ENCODE results near the gene ELL. TPM values are rescaled to one million over a fixed set of nuclear protein-coding genes. Genes with fewer than 3 reads are reported as not detected.
"Not testable (repeated sequence)": the region's sequence is repeated elsewhere in the genome, so short reads cannot be mapped to it uniquely, and the experiment has no call there.

ELL gene
- polyA plus RNA-seq, 6 donors from 2014 or later, result 7.0 to 19.3 (median 14.6) TPM

DNA sequence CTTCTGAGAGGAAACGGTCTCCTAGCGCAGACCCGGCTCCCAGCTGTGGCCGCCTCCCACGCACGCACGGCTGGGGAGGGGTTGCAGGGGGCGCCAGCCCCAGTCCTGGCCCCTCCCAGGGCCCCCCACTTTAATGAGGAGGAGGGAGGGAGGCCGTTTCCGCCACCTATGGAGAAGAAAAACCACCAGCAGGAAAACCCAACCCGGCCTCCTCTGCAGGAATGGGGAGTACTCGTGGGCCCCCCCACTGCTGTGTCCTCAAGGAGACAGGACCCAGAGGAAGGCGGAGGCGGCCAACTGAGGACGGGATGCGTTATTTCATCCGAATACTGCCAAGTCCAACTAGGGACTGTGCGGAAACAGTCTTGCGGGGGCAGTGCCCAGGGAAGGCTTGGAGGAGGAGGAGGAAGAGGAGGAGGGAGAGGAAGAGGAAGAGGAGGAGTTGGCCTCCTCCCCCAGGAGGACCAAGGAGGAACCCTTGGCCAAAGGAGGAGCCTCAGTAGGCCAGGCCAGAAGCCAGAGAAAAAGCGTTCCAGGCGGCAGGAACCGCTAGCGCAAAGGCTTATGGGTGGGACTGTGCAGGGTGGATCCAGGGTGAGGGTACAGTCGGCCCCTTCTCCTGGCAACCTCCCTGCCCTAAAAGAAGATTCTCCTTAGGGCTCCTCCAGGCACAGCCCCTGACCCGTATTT is 106.5 kb downstream of the ELL start:
- peak overlapping the region in 3 of 8 donors; percentile 55 to 76 (median 71) for H3K4me3 Mint-ChIP-seq
- no peaks in the 10 kb centered on the region for H3K9me3 Mint-ChIP-seq
- DNase-seq, result no peak
- no peaks in the 10 kb centered on the region for H3K36me3 Mint-ChIP-seq
- ATAC-seq (ENCODE audit: low read depth in 2 of 2), result no peak
- peak overlapping the region in 1 of 6 donors; percentile 54 for H3K27ac Mint-ChIP-seq
- H3K4me1 Mint-ChIP-seq, result peaks cover 35 to 55% (median 45%) of the 10 kb centered on the region in 3 donors
- peaks cover 43 to 82% (median 54%) of the 10 kb centered on the region in 3 donors for H3K27me3 Mint-ChIP-seq

DNA sequence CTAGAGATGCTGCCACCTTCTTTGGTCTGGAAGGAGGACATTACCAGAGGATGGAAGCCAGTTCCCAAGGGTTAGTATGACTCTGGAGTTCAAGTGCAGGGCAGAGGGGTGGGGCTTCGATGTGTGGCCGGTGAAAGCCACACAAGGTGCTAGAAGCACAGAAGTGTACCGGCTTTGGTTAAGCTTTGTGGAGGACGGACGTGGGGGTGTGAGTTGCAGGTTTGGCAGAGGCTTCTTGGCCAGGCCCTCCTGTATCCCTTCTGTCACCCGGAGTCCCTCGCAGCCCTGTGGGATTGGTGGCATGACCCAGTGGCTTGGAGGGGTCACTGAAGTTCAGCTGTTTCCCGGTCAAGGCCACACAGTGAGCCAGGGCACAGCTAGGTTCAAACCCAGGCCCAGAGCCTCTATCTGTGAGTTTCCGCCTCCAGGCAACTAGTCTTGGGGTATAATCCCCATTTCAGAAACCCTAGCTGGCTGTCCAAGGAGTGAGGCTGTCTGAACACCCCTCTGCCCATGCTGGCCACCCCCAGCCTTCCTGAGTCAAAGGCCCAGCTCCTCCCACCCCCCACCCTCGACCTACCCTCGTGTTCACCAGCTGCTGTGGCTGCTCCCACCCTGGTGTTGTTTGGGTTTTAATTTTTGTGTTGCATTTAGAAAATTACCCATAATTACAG is 107.2 kb downstream of the ELL start:
- Mint-ChIP-seq H3K4me1 (peaks cover 33 to 51% (median 43%) of the 10 kb centered on the region in 3 donors), H3K9me3 (no peaks in the 10 kb centered on the region), H3K27me3 (peaks cover 43 to 77% (median 54%) of the 10 kb centered on the region in 3 donors), H3K27ac (peak overlapping the region in 1 of 6 donors; percentile 21), H3K36me3 (no peaks in the 10 kb centered on the region), H3K4me3 (peak overlapping the region in 2 of 8 donors; percentile 25 to 56)
- ATAC-seq (ENCODE audit: low read depth in 2 of 2) (no peak), DNase-seq (no peak)

DNA sequence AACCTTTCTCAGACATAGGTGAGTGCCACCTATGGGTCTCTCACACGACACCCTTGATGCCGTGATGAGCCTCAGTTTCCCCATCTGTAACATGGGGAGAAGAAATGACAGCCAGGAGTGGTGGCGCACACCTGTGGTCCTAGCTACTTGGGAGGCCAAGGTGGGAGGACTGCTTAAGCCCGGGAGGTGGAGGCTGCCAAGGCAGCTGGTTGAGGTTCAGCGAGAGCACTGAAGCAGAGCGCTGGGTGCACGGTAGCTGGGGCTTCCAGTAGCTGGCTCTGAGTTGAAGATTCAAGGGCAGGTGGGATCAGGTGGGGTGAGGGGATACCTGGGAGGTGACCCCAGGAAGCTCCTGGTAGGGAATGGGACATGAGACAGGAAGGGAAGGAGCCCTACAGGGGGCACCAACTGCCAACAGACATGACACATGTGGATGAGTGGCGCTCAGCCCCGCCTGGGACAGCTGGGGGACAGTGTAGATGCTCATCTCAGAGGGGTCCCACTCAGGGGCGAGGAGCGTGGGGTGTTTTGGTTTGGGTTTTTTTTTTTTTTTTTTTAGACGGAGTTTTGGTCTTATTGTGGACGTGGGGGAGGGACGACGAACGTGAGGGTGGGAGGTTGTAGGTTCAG is 109.1 kb downstream of the ELL start:
- DNase-seq, result no peak
- no peaks in the 10 kb centered on the region for H3K36me3 Mint-ChIP-seq
- H3K27ac Mint-ChIP-seq, result no peak overlapping the region
- peaks cover 33 to 64% (median 46%) of the 10 kb centered on the region in 3 donors for H3K27me3 Mint-ChIP-seq
- peak overlapping the region in 1 of 8 donors; percentile 42 for H3K4me3 Mint-ChIP-seq
- no peaks in the 10 kb centered on the region for H3K9me3 Mint-ChIP-seq
- ATAC-seq (ENCODE audit: low read depth in 2 of 2), result no peak
- H3K4me1 Mint-ChIP-seq, result peaks cover 29 to 47% (median 47%) of the 10 kb centered on the region in 3 donors

DNA sequence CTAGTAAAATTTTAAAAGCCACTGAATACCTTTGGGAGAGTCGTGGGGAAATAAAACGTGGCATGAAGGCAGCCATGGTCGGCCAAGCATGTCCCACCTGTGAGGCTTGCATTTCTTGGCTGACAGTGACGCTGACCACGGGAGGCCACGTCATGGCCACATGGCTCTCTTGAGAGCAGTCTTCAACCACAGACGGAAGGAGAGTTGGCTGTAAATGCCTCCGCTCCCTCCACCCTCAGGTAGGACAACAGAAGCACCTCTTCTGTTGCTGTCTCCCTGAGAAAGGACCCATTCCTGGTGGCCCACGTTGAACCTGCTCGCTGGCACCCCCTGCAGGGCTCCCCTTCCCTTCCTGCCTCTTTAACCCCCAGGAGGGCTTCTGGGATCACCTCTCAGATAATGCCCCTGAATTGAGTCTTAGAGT is 113.8 kb downstream of the ELL start:
- Mint-ChIP-seq H3K27ac (peak overlapping the region; percentile 56 to 98 (median 86)), H3K4me3 (peak overlapping the region in 3 of 8 donors; percentile 26 to 88 (median 36)), H3K4me1 (peaks cover 16 to 35% (median 21%) of the 10 kb centered on the region in 3 donors), H3K36me3 (no peaks in the 10 kb centered on the region), H3K9me3 (no peaks in the 10 kb centered on the region), H3K27me3 (peaks cover 8 to 23% (median 11%) of the 10 kb centered on the region in 3 donors)
- ATAC-seq (ENCODE audit: low read depth in 2 of 2), result peak; percentile 89 to 92
- peak; percentile 68 for DNase-seq

DNA sequence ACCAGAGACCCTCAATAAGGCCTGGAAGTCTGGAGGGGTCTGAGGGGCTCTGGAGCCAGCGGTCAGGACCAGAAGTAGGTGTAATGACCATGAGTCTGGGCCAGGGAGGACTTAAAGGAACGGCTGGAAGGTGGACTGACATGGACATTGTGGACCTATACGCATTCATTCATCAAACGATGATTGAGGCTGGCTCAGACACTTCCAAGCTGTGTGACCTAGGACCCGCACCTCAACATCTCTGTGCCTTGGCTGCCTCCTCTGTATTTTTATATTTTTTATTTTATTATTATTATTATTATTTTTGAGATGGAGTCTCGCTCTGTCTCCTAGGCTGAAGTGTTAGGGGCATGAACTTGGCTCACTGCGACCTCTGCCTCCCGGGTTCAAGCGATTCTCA is 115.1 kb downstream of the ELL start:
- no peaks in the 10 kb centered on the region for H3K9me3 Mint-ChIP-seq
- H3K27me3 Mint-ChIP-seq, result peaks cover 0 to 10% (median 9%) of the 10 kb centered on the region in 3 donors
- H3K36me3 Mint-ChIP-seq, result no peaks in the 10 kb centered on the region

DNA sequence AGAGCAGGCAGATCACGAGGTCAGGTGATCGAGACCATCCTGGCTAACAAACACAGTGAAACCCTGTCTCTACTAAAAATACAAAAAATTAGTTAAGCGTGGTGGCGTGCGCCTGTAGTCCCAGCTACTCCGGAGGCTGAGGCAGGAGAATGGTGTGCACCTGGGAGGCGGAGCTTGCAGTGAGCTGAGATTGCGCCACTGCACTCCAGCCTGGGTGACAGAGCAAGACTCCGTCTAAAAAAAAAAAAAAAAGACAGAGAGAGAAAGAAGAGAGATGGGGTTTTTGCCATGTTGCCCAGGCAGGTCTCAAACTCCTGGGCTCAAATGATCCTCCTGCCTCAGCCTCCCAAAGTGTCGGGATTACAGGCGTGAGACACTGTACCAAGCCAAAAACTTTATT is 116.1 kb downstream of the ELL start:
- H3K27ac Mint-ChIP-seq; ATAC-seq (ENCODE audit: low read depth in 2 of 2); H3K9me3 Mint-ChIP-seq; H3K4me3 Mint-ChIP-seq; H3K36me3 Mint-ChIP-seq; DNase-seq; H3K27me3 Mint-ChIP-seq: not testable (repeated sequence)
- peaks cover 31 to 55% (median 43%) of the 10 kb centered on the region in 3 donors for H3K4me1 Mint-ChIP-seq

More for the DNA sequence above, 115.1 kb downstream of the ELL start:
- no peak for ATAC-seq (ENCODE audit: low read depth in 2 of 2)
- Mint-ChIP-seq H3K27ac (no peak overlapping the region), H3K4me3 (no peak overlapping the region), H3K4me1 (peaks cover 28 to 48% (median 34%) of the 10 kb centered on the region in 3 donors)
- DNase-seq, result no peak

DNA sequence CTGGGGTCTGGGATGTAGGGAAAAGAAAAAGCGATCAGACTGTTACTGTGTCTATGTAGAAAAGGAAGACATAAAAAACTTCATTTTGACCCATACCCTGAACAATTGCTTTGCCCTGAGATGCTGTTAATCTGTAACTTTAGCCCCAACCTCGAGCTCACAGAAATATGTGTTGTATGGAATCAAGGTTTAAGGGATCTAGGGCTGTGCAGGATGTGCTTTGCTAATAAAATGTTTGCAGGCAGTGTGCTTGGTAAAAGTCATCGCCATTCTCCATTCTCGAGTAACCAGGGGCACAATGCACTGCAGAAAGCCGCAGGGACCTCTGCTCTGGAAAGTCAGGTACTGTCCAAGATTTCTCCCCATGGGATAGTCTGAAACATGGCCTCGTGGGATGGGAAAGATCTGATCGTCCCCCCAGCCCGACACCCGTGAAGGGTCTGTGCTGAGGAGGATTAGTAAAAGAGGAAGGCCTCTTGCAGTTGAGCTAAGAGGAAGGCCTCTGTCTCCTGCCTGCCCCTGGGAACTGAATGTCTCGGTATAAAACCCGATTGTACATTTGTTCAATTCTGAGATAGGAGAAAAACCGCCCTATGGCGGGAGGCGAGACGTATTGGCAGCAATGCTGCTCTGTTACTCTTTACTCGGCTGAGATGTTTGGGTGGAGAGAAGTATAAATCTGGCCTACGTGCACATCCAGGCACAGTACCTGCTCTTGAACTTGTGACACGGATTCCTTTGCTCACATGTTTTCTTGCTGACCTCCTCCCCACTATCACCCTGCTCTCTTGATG is 119.2 kb downstream of the ELL start:
- peak overlapping the region in 5 of 6 donors; percentile 81 to 98 (median 95) for H3K27ac Mint-ChIP-seq
- ATAC-seq (ENCODE audit: low read depth in 2 of 2), result not testable (repeated sequence)

DNA sequence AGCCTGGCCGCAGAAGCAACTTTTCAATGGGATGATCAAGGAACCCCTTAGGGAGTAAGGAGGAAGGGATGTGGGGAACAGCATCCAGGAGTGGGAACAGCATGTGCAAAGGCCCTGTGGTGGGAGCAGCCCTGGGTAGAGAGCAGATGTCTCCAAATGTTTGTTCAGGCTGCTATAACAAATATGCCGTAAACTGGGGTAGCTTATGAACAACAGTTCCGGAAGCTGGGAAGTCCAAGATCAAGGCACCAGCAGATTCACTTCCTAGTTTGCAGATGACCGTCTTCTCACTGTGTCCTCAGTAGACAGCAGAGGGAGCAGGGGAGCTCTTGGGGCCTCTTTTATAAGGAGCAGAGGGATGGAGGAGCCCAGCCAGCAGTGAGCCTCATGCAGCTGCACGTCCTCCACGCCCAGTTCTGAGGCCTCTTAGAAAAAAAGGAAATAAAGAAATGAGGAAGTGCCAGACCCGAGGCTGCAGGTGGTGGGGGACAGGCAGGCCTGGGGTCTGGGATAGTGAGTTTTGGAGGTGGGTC is 120.2 kb downstream of the ELL start:
- no peak for DNase-seq
- no peaks in the 10 kb centered on the region for H3K36me3 Mint-ChIP-seq
- peak overlapping the region in 7 of 8 donors; percentile 36 to 91 (median 78) for H3K4me3 Mint-ChIP-seq
- H3K27ac Mint-ChIP-seq, result peak overlapping the region; percentile 47 to 98 (median 90)
- ATAC-seq (ENCODE audit: low read depth in 2 of 2), result peak; percentile 68 to 76
- no peaks in the 10 kb centered on the region for H3K27me3 Mint-ChIP-seq
- H3K9me3 Mint-ChIP-seq, result no peaks in the 10 kb centered on the region
- H3K4me1 Mint-ChIP-seq, result peaks cover 31 to 49% (median 41%) of the 10 kb centered on the region in 3 donors

More for the DNA sequence above, 119.2 kb downstream of the ELL start:
- not testable (repeated sequence) for H3K9me3 Mint-ChIP-seq, H3K27me3 Mint-ChIP-seq, DNase-seq, H3K36me3 Mint-ChIP-seq
- peaks cover 24 to 44% (median 35%) of the 10 kb centered on the region in 3 donors for H3K4me1 Mint-ChIP-seq
- peak overlapping the region in 7 of 8 donors; percentile 60 to 90 (median 69) for H3K4me3 Mint-ChIP-seq

DNA sequence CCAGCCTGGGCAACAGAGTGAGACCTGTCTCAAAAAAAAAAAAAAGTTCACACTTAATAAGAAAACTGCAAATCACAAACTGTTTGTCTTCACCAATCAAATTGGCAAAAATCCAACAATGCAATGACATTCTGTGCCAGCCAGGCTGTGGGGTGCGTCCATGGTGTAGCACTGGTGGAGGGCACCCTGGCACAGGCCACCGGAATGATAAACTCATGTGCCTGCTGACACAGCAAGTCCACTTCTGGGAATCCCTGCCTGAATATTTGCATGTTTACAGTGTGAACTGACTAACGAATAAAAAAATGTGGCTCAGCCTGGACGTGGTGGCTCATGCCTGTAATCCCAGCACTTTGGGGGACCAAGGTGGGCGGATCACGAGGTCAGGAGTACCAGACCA is 122.9 kb downstream of the ELL start:
- H3K36me3 Mint-ChIP-seq, result no peaks in the 10 kb centered on the region
- no peaks in the 10 kb centered on the region for H3K9me3 Mint-ChIP-seq
- H3K27ac Mint-ChIP-seq, result no peak overlapping the region
- no peaks in the 10 kb centered on the region for H3K27me3 Mint-ChIP-seq
- DNase-seq (no peak), ATAC-seq (ENCODE audit: low read depth in 2 of 2) (no peak)
- peak overlapping the region in 2 of 8 donors; percentile 37 to 59 for H3K4me3 Mint-ChIP-seq
- peaks cover 33 to 72% (median 51%) of the 10 kb centered on the region in 3 donors for H3K4me1 Mint-ChIP-seq

DNA sequence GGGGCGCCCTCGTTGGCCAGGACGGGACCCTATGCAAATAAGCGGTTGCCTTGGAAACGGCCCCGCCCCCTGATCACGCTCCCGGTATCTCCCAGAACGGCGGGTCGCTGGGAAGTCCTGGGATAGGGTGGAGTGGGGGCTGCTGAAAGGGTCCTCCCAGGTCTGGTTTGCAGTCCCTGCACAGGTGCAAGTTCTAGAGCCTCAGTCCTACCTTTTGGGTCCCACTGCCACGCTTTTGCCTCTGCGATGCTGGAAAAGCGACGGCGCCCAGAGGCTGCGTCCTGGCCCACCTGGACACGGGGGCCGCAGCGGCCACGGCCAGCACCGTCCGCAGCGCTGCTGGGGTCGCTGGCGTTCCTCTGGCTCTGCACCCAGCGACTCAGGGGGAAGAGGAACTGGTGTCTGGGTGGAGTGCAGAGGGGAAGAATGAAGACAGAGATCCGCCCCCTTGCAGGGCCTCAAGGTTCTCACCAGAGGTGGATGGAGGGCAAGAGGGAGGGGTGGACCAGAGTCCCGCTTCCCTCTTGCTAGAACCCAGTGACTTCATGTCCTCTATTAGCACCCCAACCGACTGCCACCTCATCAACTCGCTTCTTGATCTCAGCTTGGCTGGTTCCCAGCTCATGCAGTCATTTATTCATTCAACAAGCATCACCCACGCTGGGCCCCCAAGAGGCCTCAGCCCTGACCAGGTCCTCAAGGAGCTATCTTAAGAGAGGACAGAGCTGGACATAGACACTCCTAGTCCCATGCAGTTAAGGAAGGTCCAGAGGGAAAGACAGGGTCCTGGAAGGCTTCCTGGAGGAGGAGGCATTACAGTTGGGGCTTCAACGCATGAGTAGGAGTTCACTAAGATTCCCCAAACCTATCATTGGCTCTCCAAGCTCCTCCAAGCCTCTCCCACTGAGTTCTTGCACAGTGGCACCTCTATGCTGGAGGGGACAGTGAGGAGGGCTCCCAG is 124.3 kb downstream of the ELL start, which contains the start of gene LRRC25:
LRRC25 (minus strand) TSS at position 381 of the 961 bp plus-strand sequence. CDS start 659 bp downstream, outside the sequence.
- DNase-seq, result peak; percentile 70
- Mint-ChIP-seq H3K36me3 (no peaks in the 10 kb centered on the region), H3K4me1 (peaks cover 30 to 74% (median 52%) of the 10 kb centered on the region in 3 donors), H3K9me3 (no peaks in the 10 kb centered on the region), H3K27me3 (no peaks in the 10 kb centered on the region), H3K4me3 (peak within 1 kb of the TSS; percentile 68 to 88 (median 82)), H3K27ac (peak within 1 kb of the TSS in 5 of 6 donors; percentile 47 to 96 (median 76))
- peak; percentile 86 to 88 for ATAC-seq (ENCODE audit: low read depth in 2 of 2)

DNA sequence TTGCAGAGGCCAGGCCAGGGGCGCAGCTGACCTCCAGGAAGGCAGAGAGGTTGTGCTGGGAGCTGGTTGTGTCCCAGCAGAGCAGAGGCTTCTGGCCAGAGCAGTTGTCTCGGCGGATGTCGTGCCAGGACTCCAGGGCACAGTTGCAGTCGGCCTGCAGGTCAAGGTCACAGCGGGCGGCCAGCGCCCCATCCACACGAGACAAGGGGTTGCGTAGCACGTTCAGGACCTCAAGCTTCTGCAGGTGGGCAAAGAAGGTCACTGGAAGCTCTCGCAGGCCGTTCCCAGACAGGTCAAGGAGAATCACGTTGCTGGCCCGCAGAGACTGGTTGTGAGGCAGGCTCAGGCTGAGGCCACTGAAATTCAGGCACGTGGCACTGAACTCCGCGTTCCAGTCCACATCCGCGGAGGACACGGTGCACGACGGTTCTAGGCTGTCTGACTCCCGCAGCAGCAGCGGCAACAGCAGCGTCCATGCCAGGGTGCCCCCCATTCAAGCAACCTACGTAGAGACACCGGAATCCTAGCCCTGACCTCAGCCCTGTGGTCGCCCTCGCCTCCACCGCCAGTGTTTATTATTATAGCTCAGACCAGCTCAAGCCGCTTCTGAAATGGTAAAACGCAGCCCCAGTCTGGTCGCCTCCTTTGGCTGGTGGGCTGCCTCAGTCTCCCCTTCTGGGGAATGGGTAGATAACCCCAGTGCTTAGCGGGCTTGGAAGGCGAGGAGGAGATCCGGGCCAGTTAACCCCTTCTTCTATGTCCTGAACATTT is 125.2 kb downstream of the ELL start:
- H3K9me3 Mint-ChIP-seq, result no peaks in the 10 kb centered on the region
- H3K4me3 Mint-ChIP-seq, result peak overlapping the region; percentile 68 to 88 (median 82)
- DNase-seq (no peak), ATAC-seq (ENCODE audit: low read depth in 2 of 2) (no peak)
- peak overlapping the region in 3 of 6 donors; percentile 11 to 84 (median 74) for H3K27ac Mint-ChIP-seq
- peaks cover 25 to 74% (median 52%) of the 10 kb centered on the region in 3 donors for H3K4me1 Mint-ChIP-seq
- no peaks in the 10 kb centered on the region for H3K36me3 Mint-ChIP-seq
- H3K27me3 Mint-ChIP-seq, result no peaks in the 10 kb centered on the region

All from naive B cell (primary cell).